ENCODE data around the gene RABGAP1L. TPM values are rescaled to one million over a fixed set of nuclear protein-coding genes. Genes with fewer than 3 reads are reported as not detected.

RABGAP1L gene
- total and polyA plus RNA-seq, 2 experiments from 2014 or later = 9.2 to 21.4 TPM

- no peaks in the 10 kb centered on the region for H3K4me1 ChIP-seq (ENCODE audit: low read depth)
- H3K4me3 ChIP-seq = no peak overlapping the region
- no peak overlapping the region for H3K27ac ChIP-seq
- no peaks in the 10 kb centered on the region for H3K36me3 ChIP-seq
- no peak for DNase-seq (ENCODE audit: low read depth in 1 of 2, low spot score in 1 of 2)
- H3K27me3 ChIP-seq = no peaks in the 10 kb centered on the region
- no peaks in the 10 kb centered on the region for H3K9me3 ChIP-seq (ENCODE audit: low read depth)
- no peak for TF ChIP-seq CTCF (IDR thresholded peaks at IDR 0.05; ENCODE audit: low read depth, low read length)
Observed at GRCh38 chr1:174204697-174205308, 45.5 kb downstream of the RABGAP1L start.

GRCh38 chr1:174206148-174206836 is 47.0 kb downstream of the RABGAP1L start:
- no peaks in the 10 kb centered on the region for H3K4me1 ChIP-seq (ENCODE audit: low read depth)
- H3K36me3 ChIP-seq = no peaks in the 10 kb centered on the region
- no peak overlapping the region for H3K27ac ChIP-seq
- H3K27me3 ChIP-seq = no peaks in the 10 kb centered on the region
- TF ChIP-seq CTCF (IDR thresholded peaks at IDR 0.05; ENCODE audit: low read depth, low read length) = no peak
- H3K9me3 ChIP-seq (ENCODE audit: low read depth) = no peaks in the 10 kb centered on the region
- peak in 1 of 2 donors; percentile 15 for DNase-seq (ENCODE audit: low read depth in 1 of 2, low spot score in 1 of 2)
- no peak overlapping the region for H3K4me3 ChIP-seq

DNA sequence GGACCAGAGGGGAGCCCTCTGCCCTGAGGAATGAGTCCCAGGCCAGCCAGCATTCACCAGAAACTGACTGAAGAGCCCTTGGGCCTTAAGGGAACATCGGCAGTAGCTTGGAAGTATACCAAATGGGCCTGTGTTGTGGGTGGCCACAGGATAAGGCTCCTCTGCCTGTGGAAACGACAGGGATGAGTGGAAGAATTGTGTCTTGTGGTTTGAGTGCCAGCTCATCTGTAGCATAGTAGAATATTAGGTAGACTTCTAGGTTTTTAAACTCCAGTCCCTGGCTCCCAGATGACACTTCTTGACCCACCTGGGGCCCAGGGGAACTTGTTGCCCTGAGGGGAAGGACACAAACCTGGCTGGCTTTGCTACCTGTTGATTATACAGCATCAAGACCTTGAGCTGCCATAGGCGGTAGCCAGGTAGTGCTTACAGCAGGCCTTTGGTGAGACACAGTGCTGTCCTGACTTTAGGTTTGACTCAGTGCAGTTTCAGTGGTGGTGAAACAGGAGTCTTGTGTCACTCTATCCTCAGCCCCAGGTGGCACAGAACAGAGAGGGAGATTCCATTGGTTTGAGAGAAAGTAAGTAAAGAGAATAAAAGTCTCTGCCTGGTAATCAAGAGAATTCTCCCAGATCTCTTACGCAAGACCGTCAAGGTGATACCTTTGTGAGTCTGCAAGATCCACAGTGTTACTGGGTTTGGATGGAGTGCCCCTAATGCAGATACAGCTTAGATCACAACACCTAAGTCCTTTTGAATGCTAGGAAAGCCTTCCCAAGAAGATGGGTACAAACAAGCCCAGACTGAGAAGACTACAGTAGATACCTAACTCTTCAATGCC is 50.2 kb downstream of the RABGAP1L start:
- Histone ChIP-seq H3K36me3 (no peaks in the 10 kb centered on the region), H3K4me1 (ENCODE audit: low read depth) (no peaks in the 10 kb centered on the region), H3K4me3 (no peak overlapping the region), H3K9me3 (ENCODE audit: low read depth) (no peaks in the 10 kb centered on the region), H3K27ac (no peak overlapping the region), H3K27me3 (no peaks in the 10 kb centered on the region)
- DNase-seq (ENCODE audit: low read depth in 1 of 2, low spot score in 1 of 2) = no peak
- no peak for TF ChIP-seq CTCF (IDR thresholded peaks at IDR 0.05; ENCODE audit: low read depth, low read length)

DNA sequence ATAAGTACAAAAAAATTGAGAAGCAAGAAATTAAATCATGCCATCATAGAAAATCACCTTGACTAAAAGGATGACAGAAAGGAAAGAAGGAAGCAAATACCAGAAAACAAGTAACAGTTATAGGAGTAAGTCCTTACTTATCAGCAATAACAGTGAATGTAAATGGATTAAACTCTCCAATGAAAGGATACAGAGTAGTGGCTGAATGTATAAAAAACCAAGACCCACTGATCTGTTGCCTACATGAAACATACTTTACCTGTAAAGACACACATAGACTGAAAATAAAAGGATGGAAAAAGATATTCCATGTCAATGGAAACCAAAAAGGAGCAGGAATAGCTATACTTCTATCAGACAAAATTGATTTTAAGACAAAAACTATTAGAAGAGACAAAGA is 52.2 kb downstream of the RABGAP1L start:
- H3K9me3 ChIP-seq (ENCODE audit: low read depth) = no peaks in the 10 kb centered on the region
- no peaks in the 10 kb centered on the region for H3K36me3 ChIP-seq
- no peak overlapping the region for H3K4me3 ChIP-seq
- no peaks in the 10 kb centered on the region for H3K27me3 ChIP-seq
- no peak for DNase-seq (ENCODE audit: low read depth in 1 of 2, low spot score in 1 of 2)
- TF ChIP-seq CTCF (IDR thresholded peaks at IDR 0.05; ENCODE audit: low read depth, low read length) = no peak
- H3K4me1 ChIP-seq (ENCODE audit: low read depth) = no peaks in the 10 kb centered on the region
- no peak overlapping the region for H3K27ac ChIP-seq

- H3K27me3 ChIP-seq = no peaks in the 10 kb centered on the region
- no peak overlapping the region for H3K4me3 ChIP-seq
- H3K4me1 ChIP-seq (ENCODE audit: low read depth) = peaks cover 5% of the 10 kb centered on the region
- DNase-seq (ENCODE audit: low read depth in 1 of 2, low spot score in 1 of 2) = no peak
- no peak for TF ChIP-seq CTCF (IDR thresholded peaks at IDR 0.05; ENCODE audit: low read depth, low read length)
- H3K27ac ChIP-seq = no peak overlapping the region
- H3K36me3 ChIP-seq = no peaks in the 10 kb centered on the region
- no peaks in the 10 kb centered on the region for H3K9me3 ChIP-seq (ENCODE audit: low read depth)
Observed at GRCh38 chr1:174215766-174216165, 56.4 kb downstream of the RABGAP1L start.

Data from cardiac muscle cell (in vitro differentiated cells and primary cell).